ENCODE results near the gene HEBP1.

The HEBP1 gene

DNA sequence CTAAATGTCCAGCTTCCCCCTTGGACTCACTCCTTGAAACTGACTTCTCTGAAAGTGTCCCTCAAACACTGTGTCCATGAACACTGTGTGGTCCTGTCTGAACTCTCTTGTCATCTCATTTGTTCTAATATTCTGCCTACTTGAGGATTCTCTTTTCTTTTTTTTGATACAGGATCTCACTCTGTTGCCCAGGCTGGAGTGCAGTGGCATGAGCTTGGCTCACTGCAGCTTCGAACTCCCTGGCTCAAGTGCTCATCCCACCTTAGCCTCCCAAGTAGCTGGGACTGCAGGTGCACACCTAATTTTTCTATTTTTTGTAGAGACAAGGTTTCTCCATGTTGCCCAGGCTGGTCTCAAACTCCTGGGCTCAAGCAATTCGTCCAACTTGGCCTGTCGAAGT lies 4.9 kb upstream of the HEBP1 start:
- H3K27ac Mint-ChIP-seq, result no peak overlapping the region
- intact Hi-C loops (cut with micrococcal nuclease), result no loop called here
- peaks cover 33% of the 10 kb centered on the region for H3K4me1 Mint-ChIP-seq (ENCODE audit: low read depth)
- H3K36me3 Mint-ChIP-seq (ENCODE audit: low read depth), result peaks cover 22% of the 10 kb centered on the region
- H3K4me3 Mint-ChIP-seq, result no peak overlapping the region
- no peaks in the 10 kb centered on the region for H3K9me3 Mint-ChIP-seq
- H3K27me3 Mint-ChIP-seq, result peaks cover 2% of the 10 kb centered on the region

- Mint-ChIP-seq H3K27ac (no peak overlapping the region), H3K4me1 (ENCODE audit: low read depth) (peaks cover 39% of the 10 kb centered on the region), H3K4me3 (no peak overlapping the region), H3K9me3 (no peaks in the 10 kb centered on the region), H3K27me3 (peaks cover 2% of the 10 kb centered on the region), H3K36me3 (ENCODE audit: low read depth) (peaks cover 27% of the 10 kb centered on the region)
- intact Hi-C loops (cut with micrococcal nuclease), result no loop called here
Measured at GRCh38 chr12:13004361-13004760, 4.3 kb upstream of the HEBP1 start.

- H3K27ac Mint-ChIP-seq, result peak overlapping the region; percentile 99
- H3K4me3 Mint-ChIP-seq, result peak overlapping the region; percentile 95
Measured at GRCh38 chr12:13002301-13003097, 2.4 kb upstream of the HEBP1 start.

DNA sequence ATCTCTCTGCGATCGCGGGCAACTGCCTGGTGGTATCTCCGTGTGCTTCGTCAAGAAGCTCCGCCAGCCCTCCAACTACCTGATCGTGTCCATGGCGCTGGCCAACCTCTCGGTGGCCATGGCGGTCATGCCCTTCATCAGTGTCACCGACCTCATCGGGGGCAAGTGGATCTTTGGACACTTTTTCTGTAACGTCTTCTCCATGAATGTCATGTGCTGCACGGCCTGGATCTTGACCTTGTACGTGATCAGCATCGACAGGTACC lies 1.6 kb upstream of the HEBP1 start:
- H3K4me3 Mint-ChIP-seq, result peak overlapping the region; percentile 95
- no peaks in the 10 kb centered on the region for H3K27me3 Mint-ChIP-seq
- H3K9me3 Mint-ChIP-seq, result no peaks in the 10 kb centered on the region
- peaks cover 27% of the 10 kb centered on the region for H3K36me3 Mint-ChIP-seq (ENCODE audit: low read depth)
- H3K27ac Mint-ChIP-seq, result peak overlapping the region; percentile 99
- intact Hi-C loops (cut with micrococcal nuclease), result loop anchor here (2.0 kb wide), 2 partner anchors 43 to 93 kb away; partner anchors contain the start of gene FAM234B
- peaks cover 64% of the 10 kb centered on the region for H3K4me1 Mint-ChIP-seq (ENCODE audit: low read depth)

More at GRCh38 chr12:13002301-13003097, 2.4 kb upstream of the HEBP1 start:
- no peaks in the 10 kb centered on the region for H3K9me3 Mint-ChIP-seq
- H3K36me3 Mint-ChIP-seq (ENCODE audit: low read depth), result peaks cover 27% of the 10 kb centered on the region
- H3K27me3 Mint-ChIP-seq, result no peaks in the 10 kb centered on the region
- peaks cover 58% of the 10 kb centered on the region for H3K4me1 Mint-ChIP-seq (ENCODE audit: low read depth)
- intact Hi-C loops (cut with micrococcal nuclease), result no loop called here

GRCh38 chr12:13000925-13001774 lies 1.1 kb upstream of the HEBP1 start:
- peak overlapping the region; percentile 95 for H3K4me3 Mint-ChIP-seq

DNA sequence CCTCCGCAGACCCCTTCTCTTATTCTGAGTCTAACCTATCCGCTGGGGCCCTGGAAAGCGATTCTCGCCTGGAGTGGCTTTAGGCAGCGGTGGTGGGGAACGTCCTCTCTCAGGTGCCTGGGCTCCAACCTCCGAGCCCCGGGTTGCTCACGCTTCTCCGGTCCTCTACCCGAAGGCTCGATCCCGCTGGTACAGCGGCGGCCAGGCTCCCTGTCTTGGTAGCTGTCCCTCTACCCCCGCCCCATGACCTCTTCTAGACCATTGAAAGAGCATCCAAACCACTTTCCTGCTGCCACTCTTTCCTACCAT lies 505 bp upstream of the HEBP1 start:
- Mint-ChIP-seq H3K27ac (peak overlapping the region; percentile 99), H3K36me3 (ENCODE audit: low read depth) (peaks cover 27% of the 10 kb centered on the region), H3K4me3 (peak overlapping the region; percentile 95), H3K27me3 (no peaks in the 10 kb centered on the region), H3K4me1 (ENCODE audit: low read depth) (peaks cover 64% of the 10 kb centered on the region), H3K9me3 (no peaks in the 10 kb centered on the region)
- intact Hi-C loops (cut with micrococcal nuclease), result loop anchor here (1.0 to 2.0 kb wide), 3 partner anchors 44 to 196 kb away; partner anchors contain the start of genes EMP1 and FAM234B

More at GRCh38 chr12:13000925-13001774, 1.1 kb upstream of the HEBP1 start:
- no peaks in the 10 kb centered on the region for H3K27me3 Mint-ChIP-seq
- H3K4me1 Mint-ChIP-seq (ENCODE audit: low read depth), result peaks cover 64% of the 10 kb centered on the region
- H3K36me3 Mint-ChIP-seq (ENCODE audit: low read depth), result peaks cover 27% of the 10 kb centered on the region
- intact Hi-C loops (cut with micrococcal nuclease), result loop anchor here (1.0 to 2.0 kb wide), 3 partner anchors 44 to 195 kb away; partner anchors contain the start of genes EMP1 and FAM234B
- H3K9me3 Mint-ChIP-seq, result no peaks in the 10 kb centered on the region
- H3K27ac Mint-ChIP-seq, result peak overlapping the region; percentile 99

GRCh38 chr12:12999271-12999958 lies 650 bp downstream of the HEBP1 start:
- peak overlapping the region; percentile 99 for H3K27ac Mint-ChIP-seq
- H3K4me3 Mint-ChIP-seq, result peak overlapping the region; percentile 95
- H3K9me3 Mint-ChIP-seq, result no peaks in the 10 kb centered on the region
- intact Hi-C loops (cut with micrococcal nuclease), result no loop called here
- no peaks in the 10 kb centered on the region for H3K27me3 Mint-ChIP-seq
- peaks cover 27% of the 10 kb centered on the region for H3K36me3 Mint-ChIP-seq (ENCODE audit: low read depth)
- peaks cover 64% of the 10 kb centered on the region for H3K4me1 Mint-ChIP-seq (ENCODE audit: low read depth)

DNA sequence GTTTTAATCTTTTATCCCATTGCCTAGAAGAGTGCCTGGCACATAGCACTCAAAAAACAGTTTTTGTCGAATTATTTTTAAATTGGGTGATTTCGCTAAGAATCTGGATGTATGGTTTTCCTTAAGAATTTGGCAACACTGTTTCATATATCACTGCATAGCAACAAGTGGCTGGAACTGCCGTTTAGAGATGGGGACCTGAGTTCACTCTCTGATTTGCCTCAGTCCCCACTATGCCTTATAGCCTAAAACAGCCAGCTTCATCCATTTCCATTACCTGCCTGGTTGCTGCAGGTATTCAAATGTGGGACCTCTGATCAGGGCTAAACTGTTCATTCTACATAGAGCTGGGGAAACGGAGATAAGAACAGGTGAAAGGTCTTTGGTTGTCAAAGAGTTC lies 1.8 kb downstream of the HEBP1 start:
- intact Hi-C loops (cut with micrococcal nuclease), result no loop called here
- H3K27ac Mint-ChIP-seq, result no peak overlapping the region
- no peaks in the 10 kb centered on the region for H3K27me3 Mint-ChIP-seq
- peaks cover 27% of the 10 kb centered on the region for H3K36me3 Mint-ChIP-seq (ENCODE audit: low read depth)
- H3K4me1 Mint-ChIP-seq (ENCODE audit: low read depth), result peaks cover 71% of the 10 kb centered on the region
- no peak overlapping the region for H3K4me3 Mint-ChIP-seq
- H3K9me3 Mint-ChIP-seq, result no peaks in the 10 kb centered on the region

DNA sequence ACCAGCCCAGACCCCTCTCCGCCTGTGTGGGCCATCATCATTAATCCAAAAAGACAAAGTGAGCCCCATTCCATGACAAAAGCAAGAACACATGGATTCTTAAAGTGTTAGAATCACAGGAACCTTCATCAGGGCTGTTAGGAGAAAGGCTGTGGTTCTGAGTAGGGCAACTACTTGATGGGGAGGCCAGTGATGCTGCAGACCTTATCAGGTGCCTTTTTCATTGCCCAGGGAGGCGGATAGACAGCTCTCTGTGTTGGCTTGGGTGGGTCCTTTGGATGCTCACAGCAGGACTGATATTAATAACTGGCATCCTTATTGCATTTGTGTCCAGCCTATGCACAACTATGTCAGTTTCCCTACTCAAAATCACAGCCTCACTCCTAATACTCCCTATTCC lies 2.3 kb downstream of the HEBP1 start:
- Mint-ChIP-seq H3K36me3 (ENCODE audit: low read depth) (peaks cover 25% of the 10 kb centered on the region), H3K27ac (no peak overlapping the region), H3K27me3 (no peaks in the 10 kb centered on the region), H3K4me3 (no peak overlapping the region), H3K9me3 (no peaks in the 10 kb centered on the region), H3K4me1 (ENCODE audit: low read depth) (peaks cover 72% of the 10 kb centered on the region)
- intact Hi-C loops (cut with micrococcal nuclease), result no loop called here

DNA sequence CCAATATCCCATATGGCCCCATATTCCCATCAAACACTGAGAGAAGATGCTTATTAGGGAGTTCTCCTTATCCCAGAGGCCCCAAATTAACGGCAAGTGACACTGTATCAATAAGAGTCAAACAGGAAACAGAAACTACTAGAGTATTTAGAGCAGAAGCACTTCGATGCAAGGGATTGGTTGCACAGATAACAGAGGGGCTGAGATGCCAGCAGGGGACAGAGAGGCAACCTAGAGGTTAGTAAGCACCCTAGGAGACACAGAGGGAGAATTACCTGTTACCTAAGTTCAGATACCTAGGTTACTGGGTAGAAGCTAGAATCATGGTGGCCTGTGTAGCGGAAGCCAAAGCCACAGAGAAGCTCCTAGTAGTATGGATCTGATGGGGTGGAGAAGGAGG lies 2.9 kb downstream of the HEBP1 start:
- intact Hi-C loops (cut with micrococcal nuclease), result no loop called here
- no peak overlapping the region for H3K27ac Mint-ChIP-seq
- H3K4me3 Mint-ChIP-seq, result peak overlapping the region; percentile 30
- peaks cover 19% of the 10 kb centered on the region for H3K36me3 Mint-ChIP-seq (ENCODE audit: low read depth)
- no peaks in the 10 kb centered on the region for H3K27me3 Mint-ChIP-seq
- H3K9me3 Mint-ChIP-seq, result no peaks in the 10 kb centered on the region
- H3K4me1 Mint-ChIP-seq (ENCODE audit: low read depth), result peaks cover 72% of the 10 kb centered on the region

GRCh38 chr12:12996209-12996608 lies 3.9 kb downstream of the HEBP1 start:
- intact Hi-C loops (cut with micrococcal nuclease), result no loop called here
- peaks cover 75% of the 10 kb centered on the region for H3K4me1 Mint-ChIP-seq (ENCODE audit: low read depth)
- H3K36me3 Mint-ChIP-seq (ENCODE audit: low read depth), result peaks cover 14% of the 10 kb centered on the region
- H3K4me3 Mint-ChIP-seq, result no peak overlapping the region
- no peak overlapping the region for H3K27ac Mint-ChIP-seq
- H3K9me3 Mint-ChIP-seq, result no peaks in the 10 kb centered on the region
- no peaks in the 10 kb centered on the region for H3K27me3 Mint-ChIP-seq

GRCh38 chr12:12995088-12995487 lies 5.0 kb downstream of the HEBP1 start:
- intact Hi-C loops (cut with micrococcal nuclease), result no loop called here
- Mint-ChIP-seq H3K9me3 (no peaks in the 10 kb centered on the region), H3K27me3 (no peaks in the 10 kb centered on the region), H3K27ac (no peak overlapping the region), H3K4me1 (ENCODE audit: low read depth) (peaks cover 76% of the 10 kb centered on the region), H3K4me3 (no peak overlapping the region), H3K36me3 (ENCODE audit: low read depth) (peaks cover 12% of the 10 kb centered on the region)

DNA sequence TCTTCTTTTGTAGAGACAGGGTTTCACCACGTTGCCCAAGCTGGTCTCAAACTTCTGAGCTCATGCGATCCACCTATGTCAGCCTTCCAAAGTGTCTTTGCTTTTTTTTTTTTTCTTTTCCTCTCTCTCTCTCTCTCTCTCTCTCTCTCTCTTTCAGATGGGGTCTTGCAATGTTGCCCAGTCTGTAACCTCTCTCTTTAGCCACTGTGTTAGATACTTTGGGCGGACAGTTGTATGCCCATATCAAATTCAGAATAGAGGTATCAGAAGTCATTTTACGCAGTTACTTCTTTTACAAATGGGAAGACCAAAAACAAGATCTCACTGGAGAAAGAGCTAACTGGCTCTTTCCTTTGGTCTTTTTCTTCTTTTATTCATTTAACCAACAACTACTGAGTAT lies 6.7 kb downstream of the HEBP1 start:
- intact Hi-C loops (cut with micrococcal nuclease), result no loop called here
- peaks cover 60% of the 10 kb centered on the region for H3K4me1 Mint-ChIP-seq (ENCODE audit: low read depth)
- peak overlapping the region; percentile 73 for H3K4me3 Mint-ChIP-seq
- peaks cover 20% of the 10 kb centered on the region for H3K36me3 Mint-ChIP-seq (ENCODE audit: low read depth)
- H3K9me3 Mint-ChIP-seq, result no peaks in the 10 kb centered on the region
- H3K27ac Mint-ChIP-seq, result peak overlapping the region; percentile 91
- H3K27me3 Mint-ChIP-seq, result no peaks in the 10 kb centered on the region

Data from dendritic cell treated with granulocyte-macrophage colony-stimulating factor and Interleukin-4, amounts not matched to agents 40 ng/mL and 50 ng/mL, for 4 days (primary cell).